Nephron progenitor cell (in vitro differentiated cells): ENCODE data around the gene PAX9.
A peak's percentile ranks its signal among the peaks of the same experiment; 100 is the strongest.

Experiments used
- DNase-seq: peaks from one replicate; pipeline ENCODE4 v3.0.0; 2021
- H3K27ac Mint-ChIP-seq: 2 replicates; pipeline ENCODE4 v1.8.0; 2021; ENCODE audit warnings: mild to moderate bottlenecking, moderate library complexity, mixed read lengths
- H3K27me3 Mint-ChIP-seq: 2 replicates; pipeline ENCODE4 v1.8.0; 2021; ENCODE audit warnings: mild to moderate bottlenecking, low read depth, mixed read lengths; ENCODE audit not compliant: poor library complexity
- H3K36me3 Mint-ChIP-seq: 2 replicates; pipeline ENCODE4 v1.8.0; 2021; ENCODE audit warnings: low read depth, mixed read lengths
- H3K4me1 Mint-ChIP-seq: 2 replicates; pipeline ENCODE4 v1.8.0; 2021; ENCODE audit warnings: mixed read lengths
- H3K4me3 Mint-ChIP-seq: 2 replicates; pipeline ENCODE4 v1.8.0; 2021; ENCODE audit warnings: mild to moderate bottlenecking, moderate library complexity, mixed read lengths
- H3K9me3 Mint-ChIP-seq: 2 replicates; pipeline ENCODE4 v1.8.0; 2021; ENCODE audit warnings: mild to moderate bottlenecking, moderate library complexity, mixed read lengths
- TF ChIP-seq, protein P1 (sequence below): fragments of 200-600 bp; sonication (generic); IDR thresholded peaks from 2 replicates; pipeline ENCODE4 v1.5.0; 2021; ENCODE audit warnings: antibody characterized with exemption

PAX9 gene

DNA sequence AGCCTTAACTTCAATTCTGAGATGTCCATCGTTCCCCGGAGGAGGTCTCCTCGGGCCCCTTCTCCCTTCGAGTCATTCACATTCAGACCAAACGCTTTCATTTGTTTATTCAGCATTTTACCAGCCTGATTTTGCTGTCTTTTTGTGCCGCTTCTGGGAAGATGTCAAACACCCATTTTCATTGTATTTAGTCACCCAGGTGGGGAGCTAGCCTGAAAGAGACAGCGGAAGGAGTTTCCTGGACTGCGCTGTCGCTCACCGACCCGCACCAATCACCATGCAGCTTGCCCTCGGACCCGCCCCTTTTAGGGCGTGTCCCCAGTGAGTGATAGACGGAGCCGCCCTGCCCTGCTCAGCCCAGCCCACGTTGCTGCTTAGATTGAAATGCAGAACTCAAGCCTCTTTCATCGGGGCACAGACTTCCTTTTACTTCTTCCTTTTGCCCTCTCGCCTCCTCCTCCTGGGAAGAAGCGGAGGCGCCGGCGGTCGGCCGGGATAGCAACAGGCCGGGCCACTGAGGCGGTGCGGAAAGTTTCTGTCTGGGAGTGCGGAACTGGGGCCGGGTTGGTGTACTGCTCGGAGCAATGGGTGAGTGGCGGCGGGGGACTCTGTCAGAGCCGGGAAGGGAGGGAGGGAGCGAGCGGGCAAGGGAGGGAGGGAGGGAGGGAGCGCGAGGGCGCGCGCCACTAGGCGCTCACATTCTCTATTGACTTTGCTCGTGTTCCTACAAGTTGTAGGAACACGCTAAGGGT, at the start of gene PAX9:
PAX9 (plus strand) TSS at position 355 of the 752 bp plus-strand sequence; CDS start at position 585, 230 bp downstream.
- Mint-ChIP-seq H3K4me3 (peak within 1 kb of the TSS; percentile 87), H3K36me3 (no peaks in the 10 kb centered on the region), H3K27me3 (peaks cover 96% of the 10 kb centered on the region), H3K9me3 (no peaks in the 10 kb centered on the region), H3K4me1 (peaks cover 90% of the 10 kb centered on the region), H3K27ac (no peak within 1 kb of the TSS)
- TF ChIP-seq, protein P1, sequence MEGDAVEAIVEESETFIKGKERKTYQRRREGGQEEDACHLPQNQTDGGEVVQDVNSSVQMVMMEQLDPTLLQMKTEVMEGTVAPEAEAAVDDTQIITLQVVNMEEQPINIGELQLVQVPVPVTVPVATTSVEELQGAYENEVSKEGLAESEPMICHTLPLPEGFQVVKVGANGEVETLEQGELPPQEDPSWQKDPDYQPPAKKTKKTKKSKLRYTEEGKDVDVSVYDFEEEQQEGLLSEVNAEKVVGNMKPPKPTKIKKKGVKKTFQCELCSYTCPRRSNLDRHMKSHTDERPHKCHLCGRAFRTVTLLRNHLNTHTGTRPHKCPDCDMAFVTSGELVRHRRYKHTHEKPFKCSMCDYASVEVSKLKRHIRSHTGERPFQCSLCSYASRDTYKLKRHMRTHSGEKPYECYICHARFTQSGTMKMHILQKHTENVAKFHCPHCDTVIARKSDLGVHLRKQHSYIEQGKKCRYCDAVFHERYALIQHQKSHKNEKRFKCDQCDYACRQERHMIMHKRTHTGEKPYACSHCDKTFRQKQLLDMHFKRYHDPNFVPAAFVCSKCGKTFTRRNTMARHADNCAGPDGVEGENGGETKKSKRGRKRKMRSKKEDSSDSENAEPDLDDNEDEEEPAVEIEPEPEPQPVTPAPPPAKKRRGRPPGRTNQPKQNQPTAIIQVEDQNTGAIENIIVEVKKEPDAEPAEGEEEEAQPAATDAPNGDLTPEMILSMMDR, result no peak
- peak; percentile 92 for DNase-seq

DNA sequence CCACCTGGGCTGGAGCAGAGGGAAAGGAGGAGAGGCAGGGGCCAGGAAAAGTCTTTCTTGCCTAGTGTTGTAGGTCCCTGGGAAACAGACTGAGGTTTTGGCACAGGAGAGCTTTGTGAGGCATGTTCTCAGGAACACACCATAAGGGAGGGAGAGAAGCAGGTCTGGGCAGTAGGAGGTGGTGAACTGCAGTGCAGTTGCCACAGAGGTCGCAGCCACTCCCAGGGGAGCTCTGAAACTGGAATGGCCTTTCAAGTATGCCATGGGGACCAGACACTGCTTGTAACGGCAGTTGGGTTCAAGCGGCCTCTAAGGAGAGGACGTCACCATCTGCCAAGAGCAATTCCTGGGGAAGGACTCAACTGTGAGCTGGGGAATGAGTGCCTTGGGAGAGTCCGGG, 43.8 kb upstream of the PAX9 start:
- Mint-ChIP-seq H3K36me3 (no peaks in the 10 kb centered on the region), H3K27me3 (peaks cover 33% of the 10 kb centered on the region), H3K27ac (no peak overlapping the region), H3K4me1 (peaks cover 10% of the 10 kb centered on the region), H3K4me3 (no peak overlapping the region), H3K9me3 (peaks cover 32% of the 10 kb centered on the region)
- TF ChIP-seq, protein P1, result no peak
- DNase-seq, result peak; percentile 6

DNA sequence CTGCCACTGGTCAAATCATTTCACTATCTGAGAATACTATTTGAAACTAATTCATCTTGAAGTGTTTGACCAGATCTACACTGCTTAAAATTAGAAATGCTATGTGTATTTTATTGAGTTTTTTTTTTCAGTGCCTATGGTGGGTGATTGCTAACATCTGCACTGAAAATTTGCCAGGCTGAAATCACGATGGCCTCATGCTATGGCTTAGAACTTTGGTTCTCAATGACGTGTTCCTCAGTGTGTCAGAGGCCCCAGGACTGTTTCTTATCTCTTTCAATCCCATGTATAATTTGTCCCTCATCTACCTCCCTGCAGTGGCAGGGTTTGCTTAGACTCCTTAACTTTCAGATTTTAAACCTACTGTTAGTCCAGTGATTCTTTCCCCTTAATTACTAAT, 43.0 kb upstream of the PAX9 start:
- H3K27ac Mint-ChIP-seq, result no peak overlapping the region
- H3K36me3 Mint-ChIP-seq, result no peaks in the 10 kb centered on the region
- TF ChIP-seq, protein P1, result no peak
- peaks cover 10% of the 10 kb centered on the region for H3K4me1 Mint-ChIP-seq
- no peak for DNase-seq
- peaks cover 33% of the 10 kb centered on the region for H3K9me3 Mint-ChIP-seq
- no peak overlapping the region for H3K4me3 Mint-ChIP-seq
- peaks cover 26% of the 10 kb centered on the region for H3K27me3 Mint-ChIP-seq

DNA sequence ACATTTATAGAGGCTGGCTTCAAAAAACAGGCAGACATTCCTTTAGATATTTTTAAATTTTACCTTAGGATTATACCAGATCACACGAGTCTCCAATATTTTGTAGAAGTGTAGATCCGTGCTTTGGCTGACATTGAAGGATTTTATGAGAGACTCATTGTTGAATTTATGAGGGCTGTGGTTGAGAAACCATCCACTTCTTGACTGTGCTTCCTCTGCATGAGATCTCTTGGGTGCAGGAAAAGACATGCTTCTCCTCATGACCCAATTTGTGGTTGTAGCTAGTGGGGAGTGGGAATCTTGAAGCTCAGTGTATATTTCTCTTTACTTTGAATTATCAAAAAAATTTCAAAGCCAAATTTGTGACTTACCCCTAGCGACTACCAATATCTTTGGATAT, 42.5 kb upstream of the PAX9 start:
- no peak overlapping the region for H3K4me3 Mint-ChIP-seq
- DNase-seq, result no peak
- peaks cover 29% of the 10 kb centered on the region for H3K9me3 Mint-ChIP-seq
- no peak overlapping the region for H3K27ac Mint-ChIP-seq
- H3K27me3 Mint-ChIP-seq, result peaks cover 23% of the 10 kb centered on the region
- peaks cover 10% of the 10 kb centered on the region for H3K4me1 Mint-ChIP-seq
- TF ChIP-seq, protein P1, result no peak
- no peaks in the 10 kb centered on the region for H3K36me3 Mint-ChIP-seq

DNA sequence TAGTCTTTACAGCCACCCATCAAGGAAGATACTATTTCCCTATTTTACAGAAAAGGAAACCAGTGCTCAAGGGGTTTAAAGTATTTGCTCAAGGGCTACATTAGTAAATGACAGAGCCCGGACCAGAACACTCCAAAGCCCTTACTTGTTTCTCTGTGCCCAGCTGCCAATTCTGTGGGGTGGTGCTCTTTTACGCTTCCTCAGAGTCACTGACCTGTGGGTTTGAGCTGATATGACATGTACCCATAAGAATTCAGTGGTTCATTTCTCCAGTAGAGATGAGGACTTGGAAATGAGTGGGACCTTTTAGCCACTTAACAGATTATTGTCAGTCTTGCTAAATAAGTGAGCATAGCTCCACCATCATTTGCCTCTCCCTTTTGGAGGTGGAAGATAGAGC, 41.8 kb upstream of the PAX9 start:
- DNase-seq, result no peak
- Mint-ChIP-seq H3K27ac (no peak overlapping the region), H3K4me1 (peaks cover 10% of the 10 kb centered on the region), H3K4me3 (no peak overlapping the region), H3K27me3 (peaks cover 24% of the 10 kb centered on the region), H3K36me3 (no peaks in the 10 kb centered on the region), H3K9me3 (peaks cover 25% of the 10 kb centered on the region)
- TF ChIP-seq, protein P1, result no peak

DNA sequence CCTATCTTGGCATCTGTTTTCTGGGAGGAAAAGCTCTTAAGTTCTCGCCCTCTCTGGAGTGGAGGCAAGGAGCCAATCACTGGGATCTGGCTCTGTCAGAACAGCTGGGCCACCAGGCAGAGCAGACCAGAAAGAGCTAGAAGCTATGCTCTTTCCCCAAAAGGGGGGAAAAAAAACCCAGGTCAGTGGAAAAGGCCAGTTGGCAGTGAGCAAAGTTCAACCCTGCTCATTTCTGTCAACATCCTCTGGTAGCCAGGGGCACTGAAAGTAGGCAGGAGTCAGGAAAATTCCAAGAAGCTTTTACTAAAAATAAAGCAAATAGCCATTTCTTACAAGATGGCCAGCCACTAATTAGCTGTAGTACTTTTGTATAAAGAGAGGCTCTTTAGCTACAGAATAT, 36.6 kb upstream of the PAX9 start:
- H3K36me3 Mint-ChIP-seq, result no peaks in the 10 kb centered on the region
- peaks cover 25% of the 10 kb centered on the region for H3K9me3 Mint-ChIP-seq
- TF ChIP-seq, protein P1, result no peak
- H3K4me3 Mint-ChIP-seq, result no peak overlapping the region
- peaks cover 33% of the 10 kb centered on the region for H3K27me3 Mint-ChIP-seq
- no peak overlapping the region for H3K27ac Mint-ChIP-seq
- no peaks in the 10 kb centered on the region for H3K4me1 Mint-ChIP-seq
- DNase-seq, result no peak
